AG04449 (cell line): ENCODE measurements around the gene LRMDA.

Experiments
- CTCF ChIA-PET: fragments of 350-600 bp; formaldehyde crosslinking; extraction: SDS; loops from one replicate; lab custom pipeline; 2021; ENCODE audit warnings: antibody characterized with exemption; lab: Yijun Ruan, JAX
- POLR2A ChIA-PET: fragments of 400-600, 350-600 bp; formaldehyde crosslinking; extraction: SDS; loops from one replicate; lab custom pipeline; 2020; ENCODE audit warnings: antibody characterized with exemption, inconsistent platforms; lab: Yijun Ruan, JAX
- DNase-seq: peaks from one replicate; pipeline ENCODE4 v3.0.0-alpha.2; 2010; ENCODE audit warnings: low read depth, low spot score
- H3K4me3 ChIP-seq: 2 replicates; pipeline ENCODE4 v1.5.1; 2011; ENCODE audit warnings: low read depth, mild to moderate bottlenecking, control low read depth, low read length
- CTCF ChIP-seq: IDR thresholded peaks from one replicate; pipeline ENCODE4 v1.5.1; 2011; ENCODE audit warnings: mild to moderate bottlenecking, moderate library complexity, low read length, control low read depth, inconsistent platforms; ENCODE audit not compliant: insufficient read depth; ENCODE audit errors: missing control alignments

The LRMDA gene

GRCh38 chr10:75448166-75448565, 16.7 kb downstream of the LRMDA start:
- POLR2A ChIA-PET: no interaction called here
- no peak overlapping the region for H3K4me3 ChIP-seq
- DNase-seq: no peak
- TF ChIP-seq CTCF: no peak
- CTCF ChIA-PET: no interaction called here

DNA sequence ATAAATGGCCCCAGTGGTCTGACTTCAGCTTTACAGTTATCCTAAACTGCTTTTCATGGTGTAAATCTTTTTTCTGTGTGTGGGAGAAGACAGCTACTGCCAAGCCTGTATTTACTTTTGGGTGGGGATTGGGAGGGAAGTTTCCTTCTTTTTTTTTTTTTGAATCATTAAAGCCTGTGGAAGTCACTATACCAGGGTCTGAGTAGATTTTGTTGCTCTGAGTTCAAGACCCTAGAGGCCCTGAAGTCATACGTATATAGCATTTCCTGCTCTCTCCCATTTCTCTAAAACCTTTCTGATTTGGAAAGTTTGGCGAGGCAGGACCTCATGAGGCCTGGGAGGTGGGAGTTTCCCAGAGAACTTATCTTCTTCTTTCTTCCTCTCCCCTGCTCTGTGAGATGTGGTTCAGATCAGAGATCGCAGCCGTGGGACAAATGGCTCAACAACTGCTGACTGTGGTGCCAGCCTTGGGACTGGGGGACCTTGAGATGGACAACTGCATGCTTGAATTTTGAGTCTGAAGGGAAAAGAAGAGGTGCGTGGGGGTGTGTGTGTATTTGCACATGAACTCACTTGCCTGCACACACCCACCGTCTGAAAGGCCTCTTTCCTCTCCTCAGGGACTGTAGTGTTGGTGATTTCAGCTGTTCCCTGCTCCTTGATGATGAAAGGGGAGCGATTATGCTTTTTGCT, 18.1 kb downstream of the LRMDA start:
- no peak overlapping the region for H3K4me3 ChIP-seq
- POLR2A ChIA-PET: no interaction called here
- DNase-seq: no peak
- CTCF ChIA-PET: interaction anchor here (0.6 kb wide), 1 partner anchor 1557 kb away, joined by 3 read pairs; no protein-coding TSS in a partner anchor
- TF ChIP-seq CTCF: no peak

DNA sequence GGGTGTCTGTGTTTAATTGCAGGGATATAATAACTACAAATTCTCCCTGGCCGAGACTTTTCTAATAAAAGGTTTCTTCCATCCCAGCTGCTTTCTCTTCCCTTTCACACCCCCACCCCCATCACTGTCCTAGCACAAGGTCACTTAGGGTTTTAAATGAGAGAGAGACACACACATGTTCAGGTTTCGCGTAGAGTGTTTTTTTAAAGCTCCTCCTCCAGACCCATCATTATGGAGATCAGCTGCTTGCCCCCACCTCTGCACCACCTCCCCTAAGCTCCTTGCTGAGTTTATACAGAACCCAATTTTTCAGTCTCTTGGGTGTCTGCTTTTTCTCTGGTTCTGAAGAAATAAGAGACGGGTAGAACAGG, 18.6 kb downstream of the LRMDA start:
- TF ChIP-seq CTCF: no peak
- H3K4me3 ChIP-seq: no peak overlapping the region
- CTCF ChIA-PET: no interaction called here
- no peak for DNase-seq
- POLR2A ChIA-PET: no interaction called here

DNA sequence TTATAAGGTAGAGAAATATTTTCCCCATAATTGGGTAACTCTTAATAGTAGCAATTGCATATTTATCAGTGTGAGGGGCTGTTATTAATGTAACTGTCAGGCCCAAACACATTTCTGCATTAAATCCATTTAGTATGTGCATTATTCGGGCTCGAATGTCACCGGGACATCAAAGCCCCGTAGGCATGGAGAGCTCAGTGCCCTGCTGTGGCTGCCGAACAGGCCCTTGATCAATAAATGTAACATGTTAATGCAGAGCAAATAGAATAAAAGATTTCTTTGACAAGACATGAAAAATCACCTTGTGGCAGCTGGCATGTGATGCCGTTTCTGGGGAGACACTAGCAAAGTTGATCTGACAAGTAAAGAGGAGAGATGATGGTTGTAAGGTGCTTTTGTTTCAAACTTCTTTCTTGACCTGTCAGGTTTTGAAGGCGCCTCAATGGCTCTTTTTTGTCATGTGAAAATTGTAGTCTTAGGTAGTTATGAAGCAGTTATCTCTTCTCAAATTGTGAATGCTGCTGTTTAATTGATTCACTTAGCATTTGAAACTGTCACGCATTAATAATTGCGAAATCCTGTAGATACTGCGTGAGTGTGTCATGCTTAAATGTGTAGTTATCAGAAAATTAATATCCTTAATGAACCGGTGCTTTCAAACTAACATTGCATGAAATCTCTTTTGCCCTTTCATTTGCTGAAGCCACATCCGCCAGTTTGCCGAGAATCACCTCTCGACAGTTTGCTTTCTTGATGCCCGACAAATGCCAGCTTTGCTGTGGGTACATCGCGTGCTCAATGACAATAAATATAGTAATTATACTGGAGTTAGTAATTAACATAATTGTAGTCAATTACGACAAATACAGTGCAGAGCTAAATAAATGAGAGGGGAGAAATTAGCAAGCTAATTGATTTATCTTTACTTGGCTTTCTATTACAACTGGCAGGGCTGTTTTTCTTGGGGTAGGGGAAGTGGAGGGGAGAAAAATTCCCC, 19.5 kb downstream of the LRMDA start:
- POLR2A ChIA-PET: no interaction called here
- no peak for DNase-seq

GRCh38 chr10:75451831-75452230, 20.4 kb downstream of the LRMDA start:
- TF ChIP-seq CTCF: no peak
- H3K4me3 ChIP-seq: no peak overlapping the region
- DNase-seq: no peak
- ChIA-PET POLR2A (no interaction called here), CTCF (no interaction called here)

More for the DNA sequence above, 19.5 kb downstream of the LRMDA start:
- no peak for TF ChIP-seq CTCF
- CTCF ChIA-PET: no interaction called here
- H3K4me3 ChIP-seq: no peak overlapping the region

DNA sequence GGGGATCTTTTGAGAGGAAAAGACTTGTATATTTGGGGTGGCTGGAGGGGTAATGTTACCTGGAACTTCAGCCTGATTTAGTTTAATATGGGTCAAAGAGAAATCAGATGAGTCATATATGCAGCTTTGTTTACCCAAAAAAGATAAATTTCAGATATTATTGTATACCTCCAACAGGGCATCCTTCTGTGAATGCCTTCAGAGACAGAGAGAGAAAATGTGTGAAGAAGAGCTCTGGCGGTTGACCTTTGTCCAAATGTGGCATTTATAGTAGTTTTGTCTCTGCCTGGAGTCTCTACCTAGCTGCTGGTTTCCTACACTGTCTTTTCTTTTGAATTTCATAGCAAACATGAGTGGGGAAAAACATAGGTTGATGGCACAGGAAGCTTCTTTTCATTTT, 21.6 kb downstream of the LRMDA start:
- no peak for DNase-seq
- TF ChIP-seq CTCF: no peak
- H3K4me3 ChIP-seq: no peak overlapping the region
- ChIA-PET POLR2A (no interaction called here), CTCF (no interaction called here)
